Activated CD4-positive, alpha-beta T cell treated with anti-CD3 and anti-CD28 coated beads for 36 hours (primary cell): ENCODE data around the gene ZMYND11. TPM values are rescaled to one million over a fixed set of nuclear protein-coding genes. Genes with fewer than 3 reads are reported as not detected.

Source experiments
- ATAC-seq: fragments of 200-7000 bp; cut with Tn5 transposase; one replicate; pipeline ENCODE4 v1.10.0; 2021; ENCODE audit warnings: mild to moderate bottlenecking, moderate library complexity
- CTCF ChIA-PET: fragments of 350-600 bp; sonication (Branson Sonifier 250); formaldehyde crosslinking; loops from one replicate; lab custom pipeline; 2021; ENCODE audit warnings: antibody characterized with exemption; lab: Charles Lee
- POLR2A ChIA-PET: fragments of 350-600 bp; sonication (Branson Sonifier 250); formaldehyde crosslinking; loops from one replicate; lab custom pipeline; 2021; ENCODE audit warnings: antibody characterized with exemption, inconsistent platforms; lab: Charles Lee
- DNase-seq: peaks from one replicate; pipeline ENCODE4 v3.0.0-alpha.2; 2020
- H3K27ac Mint-ChIP-seq: one replicate; pipeline ENCODE4 v1.8.0; 2021; ENCODE audit warnings: mixed read lengths
- H3K27me3 Mint-ChIP-seq: one replicate; pipeline ENCODE4 v1.8.0; 2021; ENCODE audit warnings: mixed read lengths
- H3K36me3 Mint-ChIP-seq: one replicate; pipeline ENCODE4 v1.8.0; 2021; ENCODE audit warnings: low read depth, mixed read lengths
- H3K4me1 Mint-ChIP-seq: one replicate; pipeline ENCODE4 v1.8.0; 2021; ENCODE audit warnings: mixed read lengths
- H3K4me3 Mint-ChIP-seq: one replicate; pipeline ENCODE4 v1.8.0; 2021; ENCODE audit warnings: mild to moderate bottlenecking, moderate library complexity, mixed read lengths
- H3K9me3 Mint-ChIP-seq: one replicate; pipeline ENCODE4 v1.8.0; 2021; ENCODE audit warnings: low read depth, mixed read lengths
- intact Hi-C, 2 experiments: fragments of 100-400 bp; cut with DNase I in 1 of 2; cut with micrococcal nuclease in 1 of 2; formaldehyde crosslinking; loops; one replicate each; pipeline versions ENCODE4 v1.14.2 to v1.15.1; 2022 to 2024; cut with DNase I, micrococcal nuclease
- total RNA-seq, 2 experiments: library from RNA; stranded (reverse); gene quantifications; one replicate each; pipeline ENCODE4 v1.2.3, GENCODE V29; 2021

ZMYND11 gene
- total RNA-seq, 2 experiments from 2014 or later: 13.2 to 16.9 TPM

DNA sequence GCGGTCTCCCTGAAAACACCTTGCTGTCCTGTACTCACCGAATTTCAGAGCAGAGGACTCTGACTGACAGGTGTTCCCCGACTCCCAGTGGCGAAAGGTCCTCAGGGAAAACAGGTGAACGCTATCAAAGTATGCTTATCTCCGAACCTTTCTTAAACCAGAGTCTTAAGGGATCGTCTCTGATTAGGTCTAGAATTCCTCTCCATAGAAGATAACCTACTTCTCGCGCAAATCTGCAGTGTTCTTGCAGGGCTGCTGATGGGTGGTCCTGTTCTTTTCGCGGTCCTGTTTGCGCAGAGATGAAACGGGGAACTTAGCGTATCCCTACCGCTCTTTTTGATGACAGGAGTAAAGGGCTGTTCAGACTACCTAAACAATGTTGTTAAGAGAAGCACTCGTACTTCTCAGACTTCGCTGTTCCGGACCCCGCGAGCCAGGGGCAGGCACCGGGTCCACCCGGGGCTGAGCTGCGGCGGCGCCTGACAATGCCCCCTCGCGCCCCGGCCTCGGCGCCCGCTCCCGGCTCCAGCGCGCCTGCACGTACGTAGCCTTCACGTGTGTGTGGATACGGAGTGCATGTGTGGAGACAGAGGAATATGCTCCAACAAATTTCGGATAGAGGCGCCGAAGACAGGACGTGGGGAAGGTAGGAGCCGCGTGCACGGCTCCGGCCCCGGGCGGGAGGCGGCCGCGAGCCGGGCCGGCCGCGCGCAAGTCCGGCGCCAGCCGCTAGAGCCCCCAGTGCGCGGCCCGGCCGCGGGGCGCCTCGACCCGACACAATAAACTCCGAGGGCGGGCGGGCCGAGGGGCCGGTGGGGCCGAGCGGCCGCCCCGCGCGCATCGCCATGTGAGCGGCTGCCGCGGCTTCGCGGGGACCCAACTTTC, 766 bp upstream of the ZMYND11 start:
- Mint-ChIP-seq H3K4me1 (peaks cover 36% of the 10 kb centered on the region), H3K4me3 (peak overlapping the region; percentile 84), H3K9me3 (no peaks in the 10 kb centered on the region), H3K27ac (peak overlapping the region; percentile 90), H3K36me3 (peaks cover 3% of the 10 kb centered on the region), H3K27me3 (no peaks in the 10 kb centered on the region)
- DNase-seq (peak; percentile 52), ATAC-seq (peak; percentile 6)
- POLR2A ChIA-PET: no interaction called here
- CTCF ChIA-PET: interaction anchor here (1.1 kb wide), 1 partner anchor 60 kb away, joined by 3 read pairs; no protein-coding TSS in a partner anchor
- intact Hi-C loops: loop anchor here in 1 of 2 experiments (1.0 to 2.0 kb wide), 4 partner anchors 48 to 914 kb away; partner anchors contain the start of genes IDI1 and LARP4B

DNA sequence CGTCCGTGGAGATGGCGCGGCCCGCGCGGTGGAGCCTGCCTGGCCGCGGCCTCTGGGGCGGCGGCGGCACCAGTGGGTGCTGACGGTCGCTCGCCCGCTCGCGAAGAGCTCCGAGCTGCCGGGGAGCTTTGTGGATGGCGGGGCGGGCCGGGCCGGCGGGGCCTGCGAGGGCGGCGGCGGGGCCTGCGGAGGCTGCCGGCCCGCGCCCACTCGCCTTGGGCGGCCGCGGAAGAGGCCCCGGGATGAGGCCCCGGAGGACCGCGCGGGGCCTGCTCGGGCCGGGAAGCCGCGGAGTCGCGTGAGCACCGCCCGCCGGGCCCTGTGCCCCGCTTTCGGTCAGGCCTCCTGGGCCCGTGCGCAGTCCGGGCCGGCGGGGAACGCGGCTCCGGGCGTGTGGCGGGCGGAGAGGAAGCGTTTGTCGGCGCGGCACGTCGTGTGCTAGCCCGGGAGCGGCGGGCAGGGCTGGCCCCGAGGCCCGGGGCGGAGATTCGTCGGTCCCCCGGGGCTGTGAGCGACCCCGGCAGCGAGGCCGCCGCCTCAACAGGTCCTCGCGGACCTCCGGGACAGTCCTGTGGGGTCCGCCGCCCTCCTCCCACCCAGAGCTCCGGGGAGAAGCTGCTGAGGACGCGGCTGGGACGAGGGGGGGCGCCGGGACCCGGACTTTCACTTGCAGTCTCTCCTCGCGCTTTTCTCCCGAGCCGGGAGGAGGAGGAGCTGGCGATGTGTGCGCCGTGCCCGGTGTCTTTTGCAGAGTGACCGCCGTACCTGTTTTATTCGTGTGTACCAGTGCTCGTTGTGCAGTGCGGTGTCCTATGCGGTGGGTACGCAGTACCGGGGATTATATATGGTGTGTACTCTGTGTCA, 578 bp downstream of the ZMYND11 start:
- CTCF ChIA-PET: interaction anchor here (1.1 kb wide), 1 partner anchor 62 kb away, joined by 3 read pairs; no protein-coding TSS in a partner anchor
- Mint-ChIP-seq H3K4me3 (peak overlapping the region; percentile 84), H3K27me3 (no peaks in the 10 kb centered on the region), H3K27ac (peak overlapping the region; percentile 89), H3K9me3 (no peaks in the 10 kb centered on the region), H3K36me3 (peaks cover 5% of the 10 kb centered on the region), H3K4me1 (peaks cover 43% of the 10 kb centered on the region)
- POLR2A ChIA-PET: interaction anchor here (0.6 kb wide), 1 partner anchor 207 kb away, joined by 3 read pairs; no protein-coding TSS in a partner anchor
- intact Hi-C loops: loop anchor here in 1 of 2 experiments (1.0 to 2.0 kb wide), 4 partner anchors 47 to 913 kb away; partner anchors contain the start of genes IDI1 and LARP4B
- peak; percentile 77 for DNase-seq
- ATAC-seq: peak; percentile 44

DNA sequence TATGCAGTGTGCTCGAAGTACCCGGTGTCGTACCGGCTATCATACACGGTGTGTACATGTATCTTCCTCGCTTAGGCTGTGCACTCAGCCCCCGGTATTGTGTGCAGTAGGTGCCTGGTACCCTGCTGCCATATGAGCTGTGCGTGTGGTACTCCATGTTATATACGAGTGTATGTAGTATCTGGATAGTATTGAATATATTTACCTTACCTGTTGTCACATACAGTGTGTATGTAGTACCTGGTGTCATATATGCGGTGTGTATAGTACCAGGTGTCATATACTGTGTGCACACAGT, 1.2 kb downstream of the ZMYND11 start:
- peak overlapping the region; percentile 84 for H3K4me3 Mint-ChIP-seq
- DNase-seq (no peak), ATAC-seq (peak; percentile 21)
- intact Hi-C loops: no loop called here
- H3K36me3 Mint-ChIP-seq: peaks cover 5% of the 10 kb centered on the region
- H3K4me1 Mint-ChIP-seq: peaks cover 45% of the 10 kb centered on the region
- ChIA-PET POLR2A (interaction anchor here (0.6 kb wide), 1 partner anchor 207 kb away, joined by 3 read pairs; no protein-coding TSS in a partner anchor), CTCF (interaction anchor here (1.1 kb wide), 1 partner anchor 32 kb away, joined by 3 read pairs; no protein-coding TSS in a partner anchor)
- H3K9me3 Mint-ChIP-seq: no peaks in the 10 kb centered on the region
- H3K27me3 Mint-ChIP-seq: no peaks in the 10 kb centered on the region
- peak overlapping the region; percentile 89 for H3K27ac Mint-ChIP-seq

DNA sequence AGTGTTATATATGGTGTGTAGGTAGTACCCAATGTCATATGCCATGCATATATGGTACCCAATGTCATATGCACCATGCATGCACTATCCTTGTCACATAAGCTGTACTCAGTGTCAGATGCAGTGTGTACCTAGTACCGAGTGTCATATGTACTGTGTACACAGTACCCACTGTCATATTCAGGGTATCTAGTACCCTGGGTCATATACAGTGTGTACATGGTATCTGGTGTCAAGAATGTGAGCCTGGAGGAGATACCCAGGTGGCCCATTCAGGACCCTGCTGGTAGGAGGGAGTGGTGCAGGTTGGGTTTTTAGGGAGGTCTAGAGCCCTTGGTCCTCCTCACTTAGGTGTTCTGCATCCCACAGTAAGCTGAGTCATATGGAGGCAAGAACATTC, 1.8 kb downstream of the ZMYND11 start:
- peak; percentile 54 for ATAC-seq
- CTCF ChIA-PET: interaction anchor here (0.7 to 1.1 kb wide), 2 partner anchors 31 to 147 kb away, joined by 3 read pairs; no protein-coding TSS in a partner anchor

DNA sequence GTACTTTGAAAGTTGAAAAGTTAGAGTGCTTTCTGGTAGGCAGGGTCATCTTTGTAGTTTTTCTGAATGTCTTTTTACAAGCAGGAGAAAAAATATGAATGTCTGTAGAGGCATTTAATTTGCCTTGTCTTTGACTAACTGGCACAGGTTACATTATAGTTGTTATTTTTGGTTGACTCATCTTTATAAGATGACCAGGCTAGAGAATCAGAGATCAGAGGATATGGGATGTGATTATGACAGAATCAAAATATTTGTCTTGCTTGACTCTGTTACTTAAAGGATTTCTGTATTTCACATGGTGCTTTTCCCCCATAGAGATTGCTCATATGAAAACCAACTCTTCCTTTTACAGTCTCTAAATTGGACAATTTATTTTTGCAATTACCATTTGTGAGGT, 2.4 kb downstream of the ZMYND11 start:
- ATAC-seq (no peak), DNase-seq (no peak)
- intact Hi-C loops: no loop called here
- Mint-ChIP-seq H3K27me3 (no peaks in the 10 kb centered on the region), H3K9me3 (no peaks in the 10 kb centered on the region), H3K36me3 (peaks cover 5% of the 10 kb centered on the region), H3K4me1 (peaks cover 54% of the 10 kb centered on the region), H3K27ac (no peak overlapping the region), H3K4me3 (no peak overlapping the region)
- ChIA-PET POLR2A (interaction anchor here (0.6 kb wide), 1 partner anchor 8 kb away, joined by 10 read pairs; no protein-coding TSS in a partner anchor), CTCF (interaction anchor here (0.7 to 1.1 kb wide), 2 partner anchors 31 to 147 kb away, joined by 3 read pairs; no protein-coding TSS in a partner anchor)

More for the DNA sequence above, 1.8 kb downstream of the ZMYND11 start:
- intact Hi-C loops: no loop called here
- peak; percentile 72 for DNase-seq
- Mint-ChIP-seq H3K27ac (no peak overlapping the region), H3K9me3 (no peaks in the 10 kb centered on the region), H3K36me3 (peaks cover 5% of the 10 kb centered on the region), H3K4me3 (peak overlapping the region; percentile 84), H3K4me1 (peaks cover 50% of the 10 kb centered on the region), H3K27me3 (no peaks in the 10 kb centered on the region)
- POLR2A ChIA-PET: no interaction called here

DNA sequence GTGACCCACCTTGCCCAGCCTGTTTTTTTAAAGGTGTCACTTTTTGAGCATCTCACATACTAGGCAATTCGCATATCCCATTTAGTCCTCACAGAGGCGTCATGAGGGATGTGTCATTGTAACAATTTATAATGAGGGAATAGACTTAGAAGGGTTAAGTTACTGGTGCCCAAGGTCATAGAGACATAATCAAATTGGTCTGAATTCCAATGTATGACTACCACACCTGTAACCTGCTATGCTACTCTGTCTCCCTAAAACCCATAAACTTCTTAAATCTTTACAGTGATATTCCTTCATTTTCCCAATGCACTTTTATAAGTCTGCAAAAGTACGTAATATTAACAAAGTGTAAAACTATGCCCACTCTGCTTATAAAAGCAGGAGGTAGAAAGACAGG, 7.1 kb downstream of the ZMYND11 start:
- H3K9me3 Mint-ChIP-seq: no peaks in the 10 kb centered on the region
- ATAC-seq: no peak
- no peak for DNase-seq
- no peaks in the 10 kb centered on the region for H3K27me3 Mint-ChIP-seq
- no peak overlapping the region for H3K27ac Mint-ChIP-seq
- H3K4me3 Mint-ChIP-seq: no peak overlapping the region
- CTCF ChIA-PET: interaction anchor here (0.6 to 1.3 kb wide), 2 partner anchors 8 to 130 kb away, joined by 3 to 5 read pairs; no protein-coding TSS in a partner anchor
- POLR2A ChIA-PET: no interaction called here
- H3K36me3 Mint-ChIP-seq: peaks cover 7% of the 10 kb centered on the region
- intact Hi-C loops: no loop called here
- peaks cover 64% of the 10 kb centered on the region for H3K4me1 Mint-ChIP-seq

DNA sequence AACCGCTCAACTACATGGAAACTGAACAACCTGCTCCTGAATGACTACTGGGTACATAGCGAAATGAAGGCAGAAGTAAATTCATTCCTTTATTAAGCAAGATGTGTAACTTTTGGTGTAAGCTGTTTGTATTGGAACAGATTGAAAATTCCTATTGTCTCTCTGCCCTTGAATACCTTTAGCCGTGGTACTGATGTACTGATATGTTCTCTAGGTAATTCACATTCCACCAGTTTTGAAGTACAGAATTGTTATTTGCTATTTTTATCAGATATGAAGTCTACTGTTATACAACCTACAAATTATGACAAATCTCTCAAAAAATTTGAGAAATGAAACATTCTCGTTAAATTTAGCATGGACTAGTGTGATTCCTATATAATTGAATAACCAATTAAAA, 17.7 kb downstream of the ZMYND11 start:
- intact Hi-C loops: no loop called here
- peaks cover 24% of the 10 kb centered on the region for H3K4me1 Mint-ChIP-seq
- POLR2A ChIA-PET: no interaction called here
- ATAC-seq (no peak), DNase-seq (no peak)
- H3K36me3 Mint-ChIP-seq: peaks cover 17% of the 10 kb centered on the region
- H3K4me3 Mint-ChIP-seq: no peak overlapping the region
- no peak overlapping the region for H3K27ac Mint-ChIP-seq
- H3K27me3 Mint-ChIP-seq: no peaks in the 10 kb centered on the region
- peaks cover 2% of the 10 kb centered on the region for H3K9me3 Mint-ChIP-seq
- CTCF ChIA-PET: no interaction called here

DNA sequence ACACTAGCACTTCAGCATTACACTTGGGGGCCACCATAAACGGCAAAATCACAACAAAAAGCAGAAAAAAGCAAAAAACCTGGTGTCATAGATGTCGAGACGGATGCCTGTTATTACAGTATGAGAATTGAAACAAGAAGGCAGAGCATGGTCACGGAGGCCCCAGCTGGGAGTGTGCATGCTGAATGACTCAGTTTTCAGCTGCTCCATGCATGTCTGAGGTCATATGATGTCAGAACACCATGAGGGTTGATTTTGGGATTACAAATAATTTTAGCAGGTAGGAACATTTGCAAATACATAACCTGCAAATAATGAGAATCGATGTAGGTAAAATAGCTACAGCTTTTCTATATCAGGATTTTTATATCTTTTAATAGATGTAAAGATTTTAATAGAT, 19.1 kb downstream of the ZMYND11 start:
- Mint-ChIP-seq H3K27me3 (no peaks in the 10 kb centered on the region), H3K36me3 (peaks cover 12% of the 10 kb centered on the region), H3K9me3 (peaks cover 2% of the 10 kb centered on the region), H3K4me3 (no peak overlapping the region), H3K27ac (no peak overlapping the region), H3K4me1 (peaks cover 28% of the 10 kb centered on the region)
- ChIA-PET CTCF (no interaction called here), POLR2A (no interaction called here)
- DNase-seq (peak; percentile 50), ATAC-seq (peak; percentile 58)
- intact Hi-C loops: no loop called here

DNA sequence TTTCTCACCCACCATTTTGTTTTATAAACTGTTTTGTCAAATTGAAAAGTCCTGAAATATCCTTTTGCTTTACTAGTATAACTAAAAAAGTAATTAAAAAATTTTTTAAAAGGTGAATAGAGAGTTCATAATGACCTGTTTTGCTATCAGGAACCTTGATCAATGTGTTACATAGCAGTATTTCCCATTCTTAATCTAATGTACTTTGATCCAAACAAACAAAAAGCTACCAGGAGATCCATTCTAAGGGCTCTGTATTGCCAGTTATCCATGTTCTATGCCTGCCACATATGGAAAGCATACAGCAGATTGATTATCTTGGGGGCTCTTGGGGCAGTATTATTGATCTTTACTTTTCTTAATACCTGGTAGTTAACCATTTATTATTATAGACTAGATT, 32.1 kb downstream of the ZMYND11 start:
- Mint-ChIP-seq H3K4me1 (peaks cover 6% of the 10 kb centered on the region), H3K27ac (no peak overlapping the region), H3K4me3 (no peak overlapping the region), H3K9me3 (peaks cover 19% of the 10 kb centered on the region), H3K27me3 (no peaks in the 10 kb centered on the region), H3K36me3 (peaks cover 15% of the 10 kb centered on the region)
- intact Hi-C loops: no loop called here
- DNase-seq: no peak
- POLR2A ChIA-PET: no interaction called here
- CTCF ChIA-PET: no interaction called here
- no peak for ATAC-seq

DNA sequence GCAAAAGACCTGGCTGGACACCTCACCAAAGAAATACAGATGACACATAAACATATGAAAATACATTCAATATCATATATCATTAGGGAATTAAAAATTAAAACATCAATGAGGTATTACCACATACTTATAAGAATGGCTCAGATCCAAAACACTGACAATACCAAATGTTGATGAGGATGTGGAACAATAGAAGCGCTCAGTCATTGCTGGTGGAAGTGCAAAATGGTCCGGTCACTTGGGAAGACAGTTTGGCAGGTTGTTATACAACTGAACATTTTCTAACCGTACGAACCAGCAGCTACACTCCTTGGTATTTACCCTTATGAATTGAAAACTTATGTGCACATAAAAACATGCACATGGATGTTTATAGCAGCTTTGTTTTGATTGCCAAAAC, 38.5 kb downstream of the ZMYND11 start:
- intact Hi-C loops: no loop called here
- ChIA-PET POLR2A (no interaction called here), CTCF (interaction anchor here (0.6 kb wide), 1 partner anchor 56 kb away, joined by 3 read pairs; no protein-coding TSS in a partner anchor)
- no peak overlapping the region for H3K27ac Mint-ChIP-seq
- peaks cover 7% of the 10 kb centered on the region for H3K9me3 Mint-ChIP-seq
- H3K4me3 Mint-ChIP-seq: no peak overlapping the region
- H3K27me3 Mint-ChIP-seq: no peaks in the 10 kb centered on the region
- DNase-seq: no peak
- H3K4me1 Mint-ChIP-seq: peaks cover 9% of the 10 kb centered on the region
- peaks cover 3% of the 10 kb centered on the region for H3K36me3 Mint-ChIP-seq
- no peak for ATAC-seq

DNA sequence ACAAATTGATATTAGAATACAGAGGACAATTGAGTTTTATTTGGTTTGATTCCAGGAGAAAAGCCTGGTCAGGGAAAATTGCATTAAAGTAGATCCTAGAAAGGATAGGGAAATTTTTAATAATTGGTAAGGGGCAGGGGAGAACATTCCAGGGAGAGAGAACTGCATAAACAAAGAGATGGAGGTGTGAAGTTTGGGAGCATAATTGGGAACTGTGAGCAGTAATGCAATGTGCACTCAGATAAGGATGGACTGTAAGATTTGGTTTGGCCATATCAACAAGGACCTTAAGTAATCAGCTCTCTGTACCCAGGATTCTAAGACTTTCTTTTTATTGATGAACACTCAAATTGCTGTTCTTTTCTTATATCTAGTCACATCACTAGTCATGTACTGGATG, 41.4 kb downstream of the ZMYND11 start:
- intact Hi-C loops: no loop called here
- ChIA-PET CTCF (interaction anchor here (0.6 kb wide), 1 partner anchor 82 kb away, joined by 3 read pairs; no protein-coding TSS in a partner anchor), POLR2A (no interaction called here)
- ATAC-seq (no peak), DNase-seq (no peak)
- H3K36me3 Mint-ChIP-seq: peaks cover 8% of the 10 kb centered on the region
- no peak overlapping the region for H3K27ac Mint-ChIP-seq
- no peaks in the 10 kb centered on the region for H3K9me3 Mint-ChIP-seq
- no peaks in the 10 kb centered on the region for H3K27me3 Mint-ChIP-seq
- peaks cover 9% of the 10 kb centered on the region for H3K4me1 Mint-ChIP-seq
- H3K4me3 Mint-ChIP-seq: no peak overlapping the region
